Tibial artery (tissue), 4 donors: ENCODE measurements around the gene FRMD8.

Experiments used
- DNase-seq, 2 donors: peaks; one replicate each; pipeline ENCODE4 v3.0.0-alpha.2; 2019
- H3K27ac ChIP-seq, 2 donors: fragments of 200-600 bp; sonication (generic) in 1 of 2; 1 replicate in 1 of 2; 2 replicates in 1 of 2; pipeline ENCODE4 v1.5.1; 2018 to 2019; ENCODE audit warnings: mild to moderate bottlenecking in 1 of 2
- H3K27me3 ChIP-seq, 2 donors: fragments of 200-600 bp; sonication (generic) in 1 of 2; one replicate each; pipeline versions ENCODE4 v1.5.1 to v1.6.0; 2016 to 2019
- H3K36me3 ChIP-seq, 3 donors: fragments of 200-600 bp; sonication (generic) in 2 of 3; one replicate each; pipeline ENCODE4 v1.5.1; 2016 to 2019; ENCODE audit warnings: mild to moderate bottlenecking in 2 of 3
- H3K4me1 ChIP-seq, 4 donors: fragments of 200-600 bp; sonication (generic) in 2 of 4; 1 replicate in 3 of 4; 2 replicates in 1 of 4; pipeline ENCODE4 v1.5.1; 2016 to 2019
- H3K4me3 ChIP-seq, 2 donors: fragments of 200-600 bp; sonication (generic) in 1 of 2; 1 replicate in 1 of 2; 2 replicates in 1 of 2; pipeline ENCODE4 v1.5.1; 2018 to 2019; ENCODE audit warnings: mild to moderate bottlenecking in 2 of 2
- H3K9me3 ChIP-seq, 3 donors: fragments of 200-600 bp; sonication (generic) in 1 of 3; one replicate each; pipeline ENCODE4 v1.5.1; 2016 to 2019
- CTCF ChIP-seq, 2 experiments: fragments of 200-600 bp in 1 of 2; fragments of 450-650 bp in 1 of 2; IDR thresholded peaks; one replicate each; pipeline ENCODE4 v1.5.1; 2017 to 2019; ENCODE audit warnings: antibody characterized with exemption in 2 of 2, mild to moderate bottlenecking in 1 of 2, moderate library complexity in 1 of 2
- intact Hi-C: fragments of 100-400 bp; cut with DNase I; formaldehyde crosslinking; loops from one replicate; pipeline ENCODE4 v1.15.0; 2023; ENCODE audit warnings: low total_unique reads

Gene FRMD8

GRCh38 chr11:65376138-65376713, 10.2 kb upstream of the FRMD8 start:
- peaks cover 0 to 14% (median 11%) of the 10 kb centered on the region in 4 donors for H3K4me1 ChIP-seq
- no peaks in the 10 kb centered on the region for H3K27me3 ChIP-seq

GRCh38 chr11:65377036-65377435, 9.4 kb upstream of the FRMD8 start:
- H3K4me1 ChIP-seq = peaks cover 6 to 18% (median 13%) of the 10 kb centered on the region in 4 donors
- intact Hi-C loops = no loop called here

More at GRCh38 chr11:65376138-65376713, 10.2 kb upstream of the FRMD8 start:
- intact Hi-C loops = no loop called here
- no peak overlapping the region for H3K4me3 ChIP-seq
- no peaks in the 10 kb centered on the region for H3K36me3 ChIP-seq
- no peak overlapping the region for H3K27ac ChIP-seq
- no peak for DNase-seq
- no peaks in the 10 kb centered on the region for H3K9me3 ChIP-seq
- no peak for TF ChIP-seq CTCF (IDR thresholded peaks at IDR 0.05)

GRCh38 chr11:65377777-65378176, 8.7 kb upstream of the FRMD8 start:
- H3K9me3 ChIP-seq = no peaks in the 10 kb centered on the region
- H3K4me1 ChIP-seq = peaks cover 9 to 24% (median 18%) of the 10 kb centered on the region in 4 donors
- H3K36me3 ChIP-seq = no peaks in the 10 kb centered on the region
- TF ChIP-seq CTCF (IDR thresholded peaks at IDR 0.05) = no peak
- no peak for DNase-seq
- intact Hi-C loops = no loop called here
- H3K4me3 ChIP-seq = no peak overlapping the region
- no peak overlapping the region for H3K27ac ChIP-seq
- H3K27me3 ChIP-seq = no peaks in the 10 kb centered on the region

More at GRCh38 chr11:65377036-65377435, 9.4 kb upstream of the FRMD8 start:
- Histone ChIP-seq H3K36me3 (no peaks in the 10 kb centered on the region), H3K9me3 (no peaks in the 10 kb centered on the region), H3K27me3 (no peaks in the 10 kb centered on the region), H3K4me3 (no peak overlapping the region), H3K27ac (no peak overlapping the region)
- no peak for DNase-seq
- TF ChIP-seq CTCF (IDR thresholded peaks at IDR 0.05) = no peak

- intact Hi-C loops = no loop called here
- Histone ChIP-seq H3K36me3 (no peaks in the 10 kb centered on the region), H3K27ac (no peak overlapping the region), H3K4me1 (peaks cover 9 to 30% (median 23%) of the 10 kb centered on the region in 4 donors), H3K4me3 (no peak overlapping the region), H3K9me3 (no peaks in the 10 kb centered on the region), H3K27me3 (no peaks in the 10 kb centered on the region)
- no peak for TF ChIP-seq CTCF (IDR thresholded peaks at IDR 0.05)
- DNase-seq = no peak
Measured at GRCh38 chr11:65378208-65378927, 8.1 kb upstream of the FRMD8 start.

- Histone ChIP-seq H3K4me3 (no peak overlapping the region), H3K27ac (no peak overlapping the region), H3K9me3 (no peaks in the 10 kb centered on the region), H3K27me3 (no peaks in the 10 kb centered on the region), H3K4me1 (peaks cover 9 to 37% (median 28%) of the 10 kb centered on the region in 4 donors), H3K36me3 (no peaks in the 10 kb centered on the region)
- intact Hi-C loops = no loop called here
- no peak for TF ChIP-seq CTCF (IDR thresholded peaks at IDR 0.05)
- no peak for DNase-seq
Measured at GRCh38 chr11:65378928-65379638, 7.4 kb upstream of the FRMD8 start.
